ENCODE measurements around the gene VSTM2L.

DNA sequence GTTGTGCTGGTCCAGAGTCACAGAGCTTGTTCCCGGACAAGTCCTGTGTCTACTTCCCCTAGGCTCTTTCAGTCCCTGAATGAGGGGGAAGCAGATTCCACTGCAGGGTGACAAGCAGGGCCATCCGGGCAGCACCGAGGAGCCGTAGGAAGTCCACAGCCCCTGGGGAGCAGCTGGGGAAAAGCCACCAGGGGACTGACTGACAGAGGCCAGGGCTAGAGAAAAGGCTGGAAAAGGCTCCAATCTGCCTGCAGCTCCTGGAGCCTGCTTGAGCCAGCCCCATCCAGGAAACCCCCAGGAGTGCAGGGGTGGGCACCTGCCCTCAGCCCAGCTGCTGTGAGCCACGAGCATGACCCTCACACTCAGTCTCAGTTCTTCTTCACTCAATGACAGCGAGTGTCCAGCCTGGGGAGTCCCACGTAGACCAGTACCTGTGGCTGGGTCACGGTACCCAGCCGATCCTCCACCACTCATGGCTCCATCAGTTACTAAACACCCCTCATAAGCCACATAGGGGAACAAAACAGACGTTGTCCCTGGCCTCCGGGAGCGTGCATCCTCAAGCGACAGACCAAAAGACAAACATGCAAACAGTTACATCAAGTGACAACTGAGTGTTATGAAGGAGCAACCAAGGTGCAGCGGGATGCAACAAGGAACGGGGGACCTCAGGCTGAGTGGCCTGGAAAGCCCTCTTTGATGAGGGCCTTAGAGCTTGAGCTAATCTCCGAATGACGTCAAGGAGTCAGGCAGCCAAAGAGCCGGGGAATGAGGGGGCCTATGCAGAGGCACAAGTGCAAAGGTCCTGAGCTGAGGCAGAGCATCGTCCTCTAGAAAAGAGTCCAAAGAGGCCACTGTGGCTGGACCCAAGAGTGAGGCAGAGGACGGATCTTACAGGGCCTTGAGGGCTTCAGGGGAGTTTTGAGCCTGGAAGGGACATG is 24.8 kb upstream of the VSTM2L start:
- TF ChIP-seq, protein P1, sequence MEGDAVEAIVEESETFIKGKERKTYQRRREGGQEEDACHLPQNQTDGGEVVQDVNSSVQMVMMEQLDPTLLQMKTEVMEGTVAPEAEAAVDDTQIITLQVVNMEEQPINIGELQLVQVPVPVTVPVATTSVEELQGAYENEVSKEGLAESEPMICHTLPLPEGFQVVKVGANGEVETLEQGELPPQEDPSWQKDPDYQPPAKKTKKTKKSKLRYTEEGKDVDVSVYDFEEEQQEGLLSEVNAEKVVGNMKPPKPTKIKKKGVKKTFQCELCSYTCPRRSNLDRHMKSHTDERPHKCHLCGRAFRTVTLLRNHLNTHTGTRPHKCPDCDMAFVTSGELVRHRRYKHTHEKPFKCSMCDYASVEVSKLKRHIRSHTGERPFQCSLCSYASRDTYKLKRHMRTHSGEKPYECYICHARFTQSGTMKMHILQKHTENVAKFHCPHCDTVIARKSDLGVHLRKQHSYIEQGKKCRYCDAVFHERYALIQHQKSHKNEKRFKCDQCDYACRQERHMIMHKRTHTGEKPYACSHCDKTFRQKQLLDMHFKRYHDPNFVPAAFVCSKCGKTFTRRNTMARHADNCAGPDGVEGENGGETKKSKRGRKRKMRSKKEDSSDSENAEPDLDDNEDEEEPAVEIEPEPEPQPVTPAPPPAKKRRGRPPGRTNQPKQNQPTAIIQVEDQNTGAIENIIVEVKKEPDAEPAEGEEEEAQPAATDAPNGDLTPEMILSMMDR (IDR thresholded peaks at IDR 0.05; ENCODE audit: low read depth, low read length): no peak
- TF ChIP-seq EZH2phosphoT487 (IDR thresholded peaks at IDR 0.05; ENCODE audit: low read depth): no peak

Data from OCI-LY3 (cell line).